C1 segment of cervical spinal cord (tissue), 14 donors: ENCODE data around the gene COQ2.
"Not testable (repeated sequence)": the region's sequence is repeated elsewhere in the genome, so short reads cannot be mapped to it uniquely, and the experiment has no call there.

Source experiments
- DNase-seq, 14 donors: peaks; one replicate each; lab custom pipeline; 2025; lab: John Stamatoyannopoulos, UW

The COQ2 gene

DNA sequence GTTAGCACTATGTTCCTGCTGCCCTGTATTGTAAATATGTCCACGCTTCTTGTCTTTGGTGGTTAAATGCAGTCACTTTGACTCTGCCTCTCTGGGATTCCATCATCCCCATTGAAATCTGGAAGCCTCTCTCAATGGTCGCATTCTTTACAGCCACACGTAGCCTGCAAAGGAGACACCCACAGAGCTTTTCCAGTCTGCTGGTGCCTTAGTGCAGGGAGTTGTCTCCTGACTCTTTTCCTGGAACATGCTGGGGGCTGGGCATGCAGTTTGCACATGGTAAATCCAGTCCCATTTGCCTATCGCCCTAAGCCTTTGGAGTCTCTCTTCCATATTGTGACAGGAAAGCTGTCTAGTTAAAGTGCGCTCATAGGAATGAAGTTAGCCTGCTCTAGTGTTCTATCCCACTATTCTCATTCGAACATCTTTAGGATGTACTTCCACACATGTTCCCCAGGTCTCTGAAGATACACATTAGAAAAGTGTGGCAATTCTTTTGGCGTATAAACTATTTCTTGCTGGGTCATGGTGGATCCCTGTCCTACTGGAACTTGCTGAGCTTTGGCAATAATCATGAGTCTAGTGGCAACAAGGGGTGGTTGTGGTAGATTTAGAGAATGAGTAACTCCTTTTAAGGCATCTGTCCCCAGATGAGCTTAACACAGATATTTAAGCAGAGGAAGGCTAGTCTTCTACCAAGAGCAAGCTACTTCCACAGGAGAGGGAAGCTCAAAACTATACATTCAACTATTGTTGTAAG is 33.7 kb downstream of the COQ2 start:
- no peak for DNase-seq

DNA sequence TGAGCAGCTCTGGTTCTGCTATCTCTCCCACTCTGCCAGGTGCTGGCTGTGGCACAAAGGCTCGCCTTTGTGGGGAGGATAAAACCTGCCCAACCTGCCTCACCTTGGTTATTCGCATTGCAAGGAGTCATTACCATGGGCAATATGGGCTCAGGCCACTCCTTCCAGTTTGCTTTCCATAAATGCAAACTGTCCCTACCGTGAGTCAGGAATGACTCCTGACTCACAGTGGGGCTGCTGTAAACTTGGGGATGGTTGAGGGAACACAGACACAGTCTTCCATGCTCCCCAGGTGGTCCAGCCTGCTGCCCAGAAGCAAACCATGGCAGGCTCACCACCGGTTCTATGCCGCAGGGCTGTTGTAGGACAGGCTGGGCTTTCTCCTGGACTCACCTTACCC is 36.1 kb downstream of the COQ2 start:
- DNase-seq, result no peak

DNA sequence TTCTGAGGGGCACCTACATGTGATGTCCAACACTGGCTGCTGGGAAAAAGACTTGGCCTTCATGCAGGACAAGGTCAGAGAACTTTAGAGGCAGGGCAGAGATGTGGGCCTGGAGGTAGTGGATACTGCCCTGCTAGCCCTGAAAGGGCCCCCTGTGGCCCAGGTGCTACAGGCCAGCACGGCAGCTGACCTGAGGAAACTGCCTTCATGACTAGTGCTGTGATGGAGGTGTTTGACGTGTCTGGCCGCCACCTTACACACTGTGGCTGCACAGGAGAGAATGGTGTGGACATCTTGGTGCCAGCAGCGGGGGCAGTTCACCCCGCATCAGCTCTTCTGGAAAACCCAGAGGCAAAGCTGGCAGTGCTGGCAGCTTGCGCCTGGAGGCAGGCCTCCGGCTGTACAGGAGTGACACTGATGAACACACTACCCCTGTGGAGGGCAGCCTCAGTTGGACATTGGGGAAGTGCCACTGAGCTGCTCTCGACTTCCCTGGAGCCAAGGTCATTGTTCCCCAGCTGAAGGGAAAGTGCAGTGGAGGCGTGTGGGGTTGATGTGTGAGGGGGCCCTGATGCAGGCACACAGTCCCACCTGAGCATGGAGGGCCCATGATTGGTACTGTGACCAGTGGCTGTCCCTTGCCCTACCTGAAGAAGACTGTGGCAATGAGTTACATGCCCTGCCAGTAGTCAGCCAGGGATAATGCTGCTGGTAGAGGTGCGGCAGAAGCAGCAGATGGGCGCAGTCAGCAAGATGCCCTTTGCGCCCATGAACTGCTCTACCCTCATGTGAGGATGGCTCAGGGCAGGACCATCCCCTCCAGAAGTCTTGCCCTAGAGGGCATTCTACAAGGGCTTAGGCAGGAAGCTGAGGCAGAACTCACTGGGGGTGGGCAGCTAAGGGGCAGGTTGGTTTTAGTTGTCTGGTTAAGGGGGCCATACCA is 36.9 kb downstream of the COQ2 start:
- no peak for DNase-seq

DNA sequence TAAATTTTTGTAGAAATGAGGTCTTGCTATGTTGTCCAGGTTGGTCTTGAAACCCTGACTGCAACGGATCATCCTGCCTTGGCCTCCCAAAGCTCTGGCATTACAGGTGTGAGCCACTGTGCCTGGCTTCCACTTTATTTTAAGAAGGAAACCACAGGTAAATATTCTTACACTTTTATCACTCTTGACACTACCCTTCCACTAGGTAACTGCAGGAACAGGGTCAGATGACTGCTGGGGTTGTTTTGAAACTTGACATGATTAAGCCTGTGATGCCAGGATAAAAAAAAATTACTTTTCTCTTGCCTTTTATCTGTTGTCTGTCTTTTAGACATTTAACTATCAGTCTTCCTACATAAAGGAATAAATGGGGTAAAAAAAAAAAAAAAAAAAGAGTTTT is 43.5 kb downstream of the COQ2 start:
- no peak for DNase-seq

DNA sequence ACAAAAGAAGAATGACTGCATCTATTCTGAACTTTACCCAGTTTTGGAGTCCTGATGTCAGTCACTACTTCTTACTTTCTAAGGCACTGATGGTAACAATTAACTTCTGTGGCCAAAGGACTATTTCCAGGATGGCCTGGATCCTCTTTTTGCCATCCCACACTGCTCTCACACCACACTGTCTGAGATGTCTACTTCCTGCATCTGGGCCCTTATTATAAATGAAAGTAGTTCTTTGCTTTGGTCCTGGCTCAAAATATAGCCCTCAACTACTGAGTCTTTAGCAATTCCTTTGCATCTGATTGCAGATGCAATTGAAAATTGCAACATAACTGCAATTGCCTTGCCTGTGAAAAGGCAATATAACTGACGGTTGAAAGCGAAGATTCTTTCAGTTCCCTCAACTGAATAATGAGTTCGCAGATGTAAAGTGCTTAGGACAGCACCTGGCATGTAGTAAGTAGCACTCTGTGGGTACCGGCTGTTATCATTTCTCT is 44.2 kb downstream of the COQ2 start:
- DNase-seq, result no peak

DNA sequence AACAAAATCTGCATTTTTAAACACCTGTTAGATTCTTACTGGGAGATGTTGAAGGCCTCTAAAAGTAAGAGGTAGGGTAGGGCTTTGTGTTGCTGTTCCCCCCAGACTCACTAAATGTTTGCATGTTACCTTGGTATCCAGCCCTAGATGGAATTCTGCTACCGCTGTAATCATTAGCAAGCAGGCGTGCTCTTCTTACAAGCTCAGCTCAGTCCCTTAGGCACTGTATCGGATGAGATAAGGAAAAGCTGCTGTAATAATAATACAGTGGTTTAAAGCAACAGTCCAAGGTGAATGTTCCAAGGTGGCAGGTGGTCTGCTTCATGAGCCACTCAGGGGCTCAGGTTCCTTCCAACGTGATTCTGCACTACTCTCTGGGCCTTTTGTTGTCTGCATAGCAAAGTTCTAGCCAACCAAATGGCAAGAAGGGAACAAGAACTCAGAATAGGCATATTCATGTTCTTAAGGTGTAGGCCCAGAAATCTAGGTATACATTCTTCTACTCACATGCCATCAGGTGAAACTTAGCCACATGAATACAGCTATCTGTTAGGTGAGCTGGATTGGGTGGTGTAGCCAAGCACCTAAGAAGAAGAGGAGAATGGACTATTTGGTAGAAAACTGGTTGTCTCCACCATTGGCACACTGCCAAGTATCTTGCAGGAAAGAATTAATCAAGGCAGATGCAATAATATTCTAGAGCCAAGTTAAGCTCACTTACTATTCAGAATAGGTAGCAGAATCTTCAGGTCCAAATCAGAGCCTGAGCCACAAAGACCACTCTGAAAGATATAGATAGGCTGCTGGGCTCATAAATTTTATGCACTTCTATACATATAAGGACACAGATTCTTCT is 46.0 kb downstream of the COQ2 start:
- DNase-seq, result no peak

DNA sequence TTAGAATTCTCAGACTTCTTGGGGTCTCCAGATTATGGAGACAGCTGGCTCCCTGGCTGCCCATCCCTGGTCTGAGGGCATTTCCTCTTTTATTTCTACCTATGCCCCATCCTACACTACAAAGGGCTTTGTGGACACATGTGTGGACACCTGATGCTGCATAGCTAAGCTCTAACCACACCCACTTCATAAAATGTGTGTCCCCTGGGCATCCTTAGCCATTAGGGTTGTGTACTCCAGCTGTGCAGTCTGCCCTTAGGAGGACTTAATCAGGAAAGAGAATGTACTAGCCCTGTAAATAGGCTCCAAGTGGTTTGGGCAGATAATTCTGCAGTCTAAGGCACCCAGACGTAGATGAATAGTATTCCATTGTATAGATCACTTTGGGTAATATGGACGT is 47.0 kb downstream of the COQ2 start:
- DNase-seq, result no peak

DNA sequence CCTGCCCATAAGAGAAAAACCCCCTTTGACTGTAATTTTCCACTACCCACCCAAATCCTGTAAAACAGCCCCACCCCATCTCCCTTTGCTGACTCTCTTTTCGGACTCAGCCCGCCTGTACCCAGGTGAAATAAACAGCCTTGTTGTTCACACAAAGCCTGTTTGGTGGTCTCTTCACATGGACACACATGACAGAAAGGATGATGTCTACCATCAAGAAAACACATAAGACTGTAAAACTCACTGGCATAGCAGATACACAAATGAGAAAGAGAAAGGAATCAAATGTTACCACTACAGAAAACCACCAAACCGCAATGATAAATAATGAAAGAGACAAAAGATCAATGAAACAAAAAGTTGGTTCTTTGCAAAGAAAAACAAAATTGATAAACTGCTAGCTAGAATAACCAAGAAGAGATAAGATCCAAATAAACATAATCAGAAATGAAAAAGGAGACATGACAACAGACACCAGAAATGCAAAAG is 48.9 kb downstream of the COQ2 start:
- not testable (repeated sequence) for DNase-seq

DNA sequence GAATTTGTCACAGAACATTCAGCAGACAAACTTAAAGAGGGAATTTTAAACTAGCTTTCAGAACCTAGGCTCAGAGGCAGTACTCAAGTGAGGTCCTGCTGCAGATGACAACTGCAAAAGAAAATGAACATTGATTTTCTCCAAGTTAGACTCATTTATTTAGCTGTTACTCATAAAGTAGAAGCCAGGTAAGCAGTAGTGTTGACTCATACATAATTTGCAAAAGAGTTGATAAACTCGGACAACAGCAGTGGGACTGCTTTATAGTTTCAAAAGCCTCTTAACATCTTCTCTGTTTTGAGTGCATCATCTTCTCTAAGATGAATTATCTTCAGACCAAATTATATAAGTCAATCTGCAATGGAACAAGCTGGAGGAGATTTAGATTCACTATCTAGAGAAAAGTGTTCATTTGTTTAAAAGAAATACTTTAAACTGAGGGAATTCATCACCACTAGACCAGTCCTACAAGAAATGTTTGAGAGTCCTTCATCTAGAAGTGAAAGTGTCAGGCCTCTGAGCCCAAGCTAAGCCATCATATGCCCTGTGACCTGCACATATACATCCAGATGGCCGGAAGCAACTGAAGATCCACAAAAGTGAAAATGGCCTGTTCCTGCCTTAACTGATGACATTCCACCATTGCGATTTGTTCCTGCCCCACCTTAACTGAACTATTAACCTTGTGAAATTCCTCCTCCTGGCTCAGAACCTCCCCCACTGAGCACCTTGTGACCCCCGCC is 49.5 kb downstream of the COQ2 start:
- DNase-seq, result no peak

DNA sequence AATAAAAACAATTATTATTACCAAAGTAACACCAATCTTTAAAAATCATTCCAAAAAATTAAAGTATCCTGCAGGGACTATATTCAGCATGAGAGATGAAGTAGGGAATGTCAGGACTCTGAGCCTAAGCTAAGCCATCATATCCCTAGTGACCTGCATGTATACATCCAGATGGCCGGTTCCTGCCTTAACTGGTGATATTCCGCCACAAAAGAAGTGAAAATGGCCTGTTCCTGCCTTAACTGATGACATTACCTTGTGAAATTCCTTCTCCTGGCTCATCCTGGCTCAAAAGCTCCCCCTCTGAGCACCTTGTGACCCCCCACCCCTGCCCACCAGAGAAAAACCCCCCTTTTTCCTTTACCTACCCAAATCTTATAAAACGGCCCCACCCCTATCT is 50.2 kb downstream of the COQ2 start:
- not testable (repeated sequence) for DNase-seq

DNA sequence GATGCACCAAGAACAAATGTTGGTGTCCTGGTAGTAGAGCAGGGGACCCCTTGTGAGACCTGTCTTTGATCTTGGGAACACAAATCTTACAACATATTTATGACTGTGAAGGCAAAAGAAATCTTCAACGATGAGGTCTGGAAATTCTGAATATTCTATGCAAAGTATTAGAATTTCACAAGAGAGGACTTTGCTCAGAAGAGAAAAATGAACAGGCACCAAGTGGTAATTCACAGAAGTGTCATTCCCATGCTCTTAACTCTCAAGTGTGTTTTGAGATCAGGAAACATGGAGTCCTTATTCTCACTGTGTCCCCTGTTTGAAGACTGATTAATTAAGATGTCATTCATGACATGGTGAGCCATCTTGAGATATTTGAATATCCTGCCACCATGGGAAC is 52.5 kb downstream of the COQ2 start:
- DNase-seq, result no peak

DNA sequence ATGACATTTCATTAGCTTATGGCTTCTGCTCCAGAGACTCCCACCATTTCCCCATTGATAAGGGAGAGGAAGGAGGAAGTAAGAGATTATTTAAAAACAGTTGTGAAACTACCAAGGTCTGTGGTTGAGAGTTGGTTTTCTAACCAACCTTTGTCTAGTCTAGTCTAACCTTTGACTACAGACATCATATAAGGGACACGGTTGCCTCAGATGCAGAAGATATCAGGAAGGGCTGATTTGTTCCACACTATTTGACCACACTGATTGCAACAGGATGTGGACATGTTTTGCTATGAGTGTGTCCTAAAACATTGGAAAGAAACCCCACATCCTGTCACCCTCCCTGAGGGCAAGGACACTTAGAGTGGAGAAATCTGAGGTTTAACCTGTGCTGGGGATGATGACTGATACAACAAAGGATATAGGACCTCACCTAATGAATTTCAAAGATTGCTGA is 53.0 kb downstream of the COQ2 start:
- DNase-seq, result no peak

DNA sequence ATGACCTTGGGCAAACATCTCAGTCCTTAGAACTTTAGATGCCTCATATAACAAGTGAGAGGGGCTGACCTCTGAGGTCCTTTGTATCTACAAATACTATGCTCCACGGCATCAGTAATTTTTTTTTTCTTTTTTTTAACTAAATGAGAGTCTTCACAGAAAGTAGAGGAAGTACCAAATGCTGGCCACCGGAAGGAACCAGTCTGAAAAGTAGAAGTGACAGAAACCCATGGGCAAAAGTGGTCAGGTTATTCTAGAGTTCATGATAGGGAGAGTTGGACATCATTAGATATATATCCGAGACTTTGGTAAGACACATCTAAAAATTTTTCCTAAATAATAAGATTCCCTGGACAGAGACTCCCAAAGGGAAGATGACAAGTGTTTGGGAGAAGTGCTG is 53.7 kb downstream of the COQ2 start:
- DNase-seq, result no peak

DNA sequence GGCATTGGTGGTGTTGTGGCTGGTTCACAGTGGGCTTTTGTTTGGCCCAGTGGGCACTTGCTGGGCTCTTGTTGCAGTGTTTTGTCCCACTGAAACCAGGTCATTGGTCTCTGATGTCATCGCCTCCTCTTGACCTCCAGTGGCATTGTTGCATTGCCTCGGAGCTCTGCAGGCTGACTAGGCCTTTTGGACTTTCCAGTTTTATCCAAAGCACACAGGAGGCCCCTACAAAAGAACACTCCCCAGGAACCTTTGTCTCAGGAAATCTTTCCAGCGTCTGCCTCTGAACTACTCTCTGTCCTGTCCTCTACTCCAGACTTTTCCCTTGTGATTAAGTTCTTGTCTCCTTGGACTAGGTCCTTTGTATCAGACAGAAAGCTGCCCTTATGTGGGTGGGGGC is 54.8 kb downstream of the COQ2 start:
- no peak for DNase-seq

DNA sequence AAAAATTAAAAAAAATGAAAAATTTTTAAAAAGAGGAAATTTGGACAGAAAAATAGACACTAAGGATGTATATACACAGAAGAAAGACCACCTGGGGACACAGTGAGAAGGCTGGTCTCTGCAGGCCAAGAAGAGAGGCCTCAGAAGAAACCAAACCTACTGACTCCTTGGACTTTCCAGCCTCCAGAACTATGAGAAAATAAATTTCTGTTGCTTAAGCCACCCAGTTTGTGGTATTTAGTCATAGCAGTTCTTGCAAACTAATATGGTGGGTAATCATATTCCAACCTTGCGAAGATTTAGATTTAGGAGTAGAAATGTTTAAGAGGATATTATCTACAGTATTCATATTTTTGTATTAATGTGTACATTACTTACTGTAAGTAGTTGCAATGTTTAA is 56.4 kb downstream of the COQ2 start:
- DNase-seq, result no peak

DNA sequence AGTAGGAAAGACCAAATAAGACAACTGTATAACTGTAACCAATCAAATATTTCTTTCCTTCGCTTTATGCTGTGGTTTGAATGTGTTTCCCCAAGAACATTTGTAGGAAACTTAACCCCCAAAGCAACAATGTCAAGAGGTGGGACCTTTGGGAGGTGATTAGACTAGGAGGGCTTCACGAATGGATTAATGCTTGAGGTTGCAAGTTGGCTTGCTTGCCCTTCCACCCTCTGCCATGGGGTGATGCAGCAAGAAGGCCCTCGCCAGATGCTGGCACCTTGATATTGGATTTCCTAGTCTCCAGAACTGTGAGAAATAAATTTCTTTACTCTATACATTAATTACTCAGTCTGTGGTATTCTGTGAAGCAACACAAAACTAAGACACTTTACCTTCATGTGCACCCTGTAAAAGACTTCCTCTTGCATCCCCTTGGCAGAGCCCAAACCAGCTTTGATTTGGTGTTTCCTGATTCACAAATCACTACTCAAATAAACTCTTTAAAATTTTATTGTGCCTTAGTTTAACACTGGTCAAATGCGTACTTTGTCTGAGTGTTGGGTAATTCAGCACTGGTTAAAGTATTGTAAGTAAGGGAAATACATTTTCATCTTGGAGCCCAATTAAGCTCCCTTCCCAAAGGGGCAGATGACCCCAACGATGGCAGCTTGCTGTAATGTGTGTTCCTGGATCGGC is 59.9 kb downstream of the COQ2 start:
- DNase-seq, result no peak

DNA sequence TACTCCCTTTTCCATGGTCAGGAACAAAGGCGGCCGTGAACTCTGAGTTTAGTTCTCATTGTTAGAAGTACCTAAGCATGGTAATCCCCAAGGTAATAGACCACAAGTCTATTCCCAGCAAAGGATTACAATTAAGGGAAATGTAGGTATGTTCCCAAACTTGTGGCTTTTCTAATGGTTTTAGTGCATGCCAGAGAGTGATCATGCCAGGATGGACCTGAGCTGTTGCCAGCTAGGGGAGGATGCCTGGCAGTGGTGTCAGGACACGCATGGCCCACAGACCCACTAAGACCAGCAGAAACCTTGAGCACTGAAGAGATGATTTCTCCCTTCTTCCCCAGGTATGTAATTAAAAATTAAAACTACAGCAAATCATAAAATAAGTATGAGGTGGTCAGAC is 60.8 kb downstream of the COQ2 start:
- no peak for DNase-seq

DNA sequence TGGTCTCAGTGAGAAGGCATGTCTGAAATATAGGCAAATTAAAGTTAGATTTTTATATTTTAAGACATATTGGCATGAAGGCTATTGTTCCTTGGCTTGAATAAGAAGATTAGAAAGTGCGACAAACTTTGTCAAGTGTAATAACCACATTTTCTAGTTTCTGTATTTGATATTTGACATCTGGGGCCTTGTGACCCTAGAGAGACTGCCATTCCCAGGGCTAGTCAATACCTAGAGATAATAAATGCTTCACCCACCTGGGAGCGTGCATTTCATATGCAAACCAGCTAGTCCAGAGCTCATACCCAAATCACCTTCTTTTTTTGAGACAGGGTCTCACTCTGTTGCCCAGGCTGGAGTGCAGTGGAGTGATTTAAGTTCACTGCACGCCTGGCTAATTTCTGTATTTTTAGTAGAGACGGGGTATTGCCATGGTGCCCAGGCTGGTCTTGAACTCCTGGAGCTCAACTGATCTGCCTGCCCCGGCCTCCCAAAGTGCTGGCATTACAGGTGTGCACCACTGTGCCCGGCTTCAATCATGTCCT is 62.6 kb downstream of the COQ2 start:
- no peak for DNase-seq
